Activated naive CD8-positive, alpha-beta T cell (primary cell): ENCODE data around the gene CNTN3.

Experiments
- H3K27ac Mint-ChIP-seq: one replicate; pipeline ENCODE4 v1.8.0; 2021; ENCODE audit warnings: mixed read lengths
- H3K27me3 Mint-ChIP-seq: one replicate; pipeline ENCODE4 v1.8.0; 2021; ENCODE audit warnings: mixed read lengths
- H3K36me3 Mint-ChIP-seq: one replicate; pipeline ENCODE4 v1.8.0; 2021; ENCODE audit warnings: mixed read lengths
- H3K4me1 Mint-ChIP-seq: one replicate; pipeline ENCODE4 v1.8.0; 2021; ENCODE audit warnings: low read depth, mixed read lengths
- H3K4me3 Mint-ChIP-seq: one replicate; pipeline ENCODE4 v1.8.0; 2021; ENCODE audit warnings: mild to moderate bottlenecking, mixed read lengths
- H3K9me3 Mint-ChIP-seq: one replicate; pipeline ENCODE4 v1.8.0; 2021; ENCODE audit warnings: low read depth, mixed read lengths

Gene CNTN3

GRCh38 chr3:74614107-74614967 lies at the start of gene CNTN3:
Gene CNTN3, minus strand, starts transcription at chr3:74614659. Its CDS starts 93,547 bp downstream, at chr3:74521112.
- peaks cover 4% of the 10 kb centered on the region for H3K9me3 Mint-ChIP-seq
- no peaks in the 10 kb centered on the region for H3K36me3 Mint-ChIP-seq
- H3K4me3 Mint-ChIP-seq = no peak within 1 kb of the TSS
- H3K4me1 Mint-ChIP-seq = no peaks in the 10 kb centered on the region
- H3K27ac Mint-ChIP-seq = no peak within 1 kb of the TSS
- H3K27me3 Mint-ChIP-seq = peaks cover 12% of the 10 kb centered on the region

- Mint-ChIP-seq H3K4me1 (no peaks in the 10 kb centered on the region), H3K4me3 (no peak overlapping the region)
Measured at GRCh38 chr3:74663178-74663577, 48.7 kb upstream of the CNTN3 start.

GRCh38 chr3:74661672-74662071 lies 47.2 kb upstream of the CNTN3 start:
- Mint-ChIP-seq H3K36me3 (no peaks in the 10 kb centered on the region), H3K9me3 (peaks cover 18% of the 10 kb centered on the region), H3K4me3 (no peak overlapping the region), H3K27me3 (no peaks in the 10 kb centered on the region), H3K27ac (no peak overlapping the region), H3K4me1 (no peaks in the 10 kb centered on the region)

More at GRCh38 chr3:74663178-74663577, 48.7 kb upstream of the CNTN3 start:
- peaks cover 25% of the 10 kb centered on the region for H3K9me3 Mint-ChIP-seq
- H3K27me3 Mint-ChIP-seq = no peaks in the 10 kb centered on the region
- no peaks in the 10 kb centered on the region for H3K36me3 Mint-ChIP-seq
- H3K27ac Mint-ChIP-seq = no peak overlapping the region

GRCh38 chr3:74651885-74652284 lies 37.4 kb upstream of the CNTN3 start:
- H3K9me3 Mint-ChIP-seq = peaks cover 11% of the 10 kb centered on the region
- H3K27ac Mint-ChIP-seq = no peak overlapping the region
- no peaks in the 10 kb centered on the region for H3K27me3 Mint-ChIP-seq
- no peaks in the 10 kb centered on the region for H3K4me1 Mint-ChIP-seq
- no peaks in the 10 kb centered on the region for H3K36me3 Mint-ChIP-seq
- H3K4me3 Mint-ChIP-seq = no peak overlapping the region

- Mint-ChIP-seq H3K27me3 (no peaks in the 10 kb centered on the region), H3K4me3 (no peak overlapping the region), H3K4me1 (no peaks in the 10 kb centered on the region), H3K36me3 (no peaks in the 10 kb centered on the region), H3K27ac (no peak overlapping the region), H3K9me3 (peaks cover 11% of the 10 kb centered on the region)
Measured at GRCh38 chr3:74651292-74651691, 36.8 kb upstream of the CNTN3 start.

GRCh38 chr3:74648107-74648506 lies 33.6 kb upstream of the CNTN3 start:
- H3K4me3 Mint-ChIP-seq = no peak overlapping the region
- no peaks in the 10 kb centered on the region for H3K27me3 Mint-ChIP-seq
- H3K4me1 Mint-ChIP-seq = no peaks in the 10 kb centered on the region
- H3K36me3 Mint-ChIP-seq = no peaks in the 10 kb centered on the region
- H3K9me3 Mint-ChIP-seq = peaks cover 17% of the 10 kb centered on the region
- H3K27ac Mint-ChIP-seq = no peak overlapping the region

- no peaks in the 10 kb centered on the region for H3K36me3 Mint-ChIP-seq
- peaks cover 17% of the 10 kb centered on the region for H3K9me3 Mint-ChIP-seq
- no peak overlapping the region for H3K27ac Mint-ChIP-seq
- H3K27me3 Mint-ChIP-seq = no peaks in the 10 kb centered on the region
- H3K4me1 Mint-ChIP-seq = no peaks in the 10 kb centered on the region
- no peak overlapping the region for H3K4me3 Mint-ChIP-seq
Measured at GRCh38 chr3:74646094-74646493, 31.6 kb upstream of the CNTN3 start.

- Mint-ChIP-seq H3K4me3 (no peak overlapping the region), H3K36me3 (no peaks in the 10 kb centered on the region), H3K4me1 (no peaks in the 10 kb centered on the region), H3K9me3 (peaks cover 15% of the 10 kb centered on the region), H3K27ac (no peak overlapping the region), H3K27me3 (no peaks in the 10 kb centered on the region)
Measured at GRCh38 chr3:74643636-74644035, 29.2 kb upstream of the CNTN3 start.

- Mint-ChIP-seq H3K27me3 (no peaks in the 10 kb centered on the region), H3K4me3 (no peak overlapping the region), H3K4me1 (no peaks in the 10 kb centered on the region), H3K9me3 (peaks cover 7% of the 10 kb centered on the region), H3K36me3 (no peaks in the 10 kb centered on the region), H3K27ac (no peak overlapping the region)
Measured at GRCh38 chr3:74642876-74643275, 28.4 kb upstream of the CNTN3 start.

GRCh38 chr3:74640211-74640610 lies 25.8 kb upstream of the CNTN3 start:
- H3K27me3 Mint-ChIP-seq = no peaks in the 10 kb centered on the region
- H3K9me3 Mint-ChIP-seq = peaks cover 6% of the 10 kb centered on the region
- no peak overlapping the region for H3K4me3 Mint-ChIP-seq
- no peaks in the 10 kb centered on the region for H3K36me3 Mint-ChIP-seq
- no peak overlapping the region for H3K27ac Mint-ChIP-seq
- no peaks in the 10 kb centered on the region for H3K4me1 Mint-ChIP-seq

GRCh38 chr3:74639681-74640080 lies 25.2 kb upstream of the CNTN3 start:
- H3K4me3 Mint-ChIP-seq = no peak overlapping the region
- no peak overlapping the region for H3K27ac Mint-ChIP-seq

GRCh38 chr3:74636981-74637380 lies 22.5 kb upstream of the CNTN3 start:
- H3K9me3 Mint-ChIP-seq = peaks cover 5% of the 10 kb centered on the region
- no peak overlapping the region for H3K27ac Mint-ChIP-seq
- H3K4me1 Mint-ChIP-seq = no peaks in the 10 kb centered on the region
- H3K27me3 Mint-ChIP-seq = no peaks in the 10 kb centered on the region
- H3K4me3 Mint-ChIP-seq = no peak overlapping the region
- H3K36me3 Mint-ChIP-seq = no peaks in the 10 kb centered on the region

More at GRCh38 chr3:74639681-74640080, 25.2 kb upstream of the CNTN3 start:
- peaks cover 6% of the 10 kb centered on the region for H3K9me3 Mint-ChIP-seq
- H3K4me1 Mint-ChIP-seq = no peaks in the 10 kb centered on the region
- no peaks in the 10 kb centered on the region for H3K27me3 Mint-ChIP-seq
- H3K36me3 Mint-ChIP-seq = no peaks in the 10 kb centered on the region

GRCh38 chr3:74633021-74633420 lies 18.6 kb upstream of the CNTN3 start:
- no peaks in the 10 kb centered on the region for H3K27me3 Mint-ChIP-seq
- H3K27ac Mint-ChIP-seq = no peak overlapping the region
- no peaks in the 10 kb centered on the region for H3K36me3 Mint-ChIP-seq
- H3K9me3 Mint-ChIP-seq = peaks cover 12% of the 10 kb centered on the region
- H3K4me3 Mint-ChIP-seq = no peak overlapping the region
- H3K4me1 Mint-ChIP-seq = no peaks in the 10 kb centered on the region

GRCh38 chr3:74631351-74632140 lies 17.1 kb upstream of the CNTN3 start:
- H3K9me3 Mint-ChIP-seq = peaks cover 12% of the 10 kb centered on the region
- H3K4me3 Mint-ChIP-seq = no peak overlapping the region
- H3K4me1 Mint-ChIP-seq = no peaks in the 10 kb centered on the region
- H3K27me3 Mint-ChIP-seq = no peaks in the 10 kb centered on the region
- no peaks in the 10 kb centered on the region for H3K36me3 Mint-ChIP-seq
- no peak overlapping the region for H3K27ac Mint-ChIP-seq

GRCh38 chr3:74630602-74631001 lies 16.1 kb upstream of the CNTN3 start:
- H3K9me3 Mint-ChIP-seq = peaks cover 12% of the 10 kb centered on the region
- H3K27me3 Mint-ChIP-seq = no peaks in the 10 kb centered on the region
- no peak overlapping the region for H3K4me3 Mint-ChIP-seq
- no peaks in the 10 kb centered on the region for H3K4me1 Mint-ChIP-seq
- H3K27ac Mint-ChIP-seq = no peak overlapping the region
- no peaks in the 10 kb centered on the region for H3K36me3 Mint-ChIP-seq
